K562 (cell line): ENCODE data around the gene ENDOD1. TPM values are rescaled to one million over a fixed set of nuclear protein-coding genes. Genes with fewer than 3 reads are reported as not detected.

Experiments used
- ARHGAP35 ChIP-seq: fragments of 450-650 bp; IDR thresholded peaks from 2 replicates; pipeline ENCODE4 v1.6.1; 2018; ENCODE audit not compliant: partially characterized antibody
- BDP1 ChIP-seq: IDR thresholded peaks from 3 replicates; pipeline ENCODE4 v1.6.1; 2011; ENCODE audit not compliant: insufficient read length, insufficient read depth
- BRD4 ChIP-seq: fragments of 200-600 bp; sonication (generic); IDR thresholded peaks from 2 replicates; pipeline ENCODE4 v1.6.1; 2017; ENCODE audit warnings: inconsistent platforms
- FOXJ2 ChIP-seq: fragments of 200-800 bp; sonication (Bioruptor generic); IDR thresholded peaks from 2 replicates; pipeline ENCODE4 v1.6.1; 2016; ENCODE audit warnings: missing genetic modification characterization, missing compliant biosample characterization
- NONO ChIP-seq, 2 experiments: fragments of 200-400 bp in 1 of 2; fragments of 450-650 bp in 1 of 2; formaldehyde crosslinking in 1 of 2; IDR thresholded peaks; 2 replicates each; pipeline ENCODE4 v1.6.1; 2017; ENCODE audit warnings: low read depth in 2 of 2, mild to moderate bottlenecking in 2 of 2, moderate library complexity in 2 of 2, low read length in 1 of 2
- PHF21A ChIP-seq: fragments of 450-650 bp; IDR thresholded peaks from 2 replicates; pipeline ENCODE4 v1.6.1; 2017; ENCODE audit warnings: low read depth, borderline replicate concordance
- RNF219 ChIP-seq: fragments of 250-450 bp; sonication (Bioruptor Pico); IDR thresholded peaks from 2 replicates; pipeline ENCODE4 v1.5.0; 2022; ENCODE audit warnings: mild to moderate bottlenecking
- SIN3A ChIP-seq, 2 experiments: fragments of 150-350 bp in 1 of 2; IDR thresholded peaks; 2 replicates each; pipeline ENCODE4 v1.6.1; 2011 to 2016; ENCODE audit warnings: borderline replicate concordance in 2 of 2, low read depth in 2 of 2, low read length in 2 of 2, mild to moderate bottlenecking in 2 of 2, moderate library complexity in 2 of 2; ENCODE audit not compliant: control insufficient read depth in 1 of 2
- SMARCA4 ChIP-seq: fragments of 450-650 bp; IDR thresholded peaks from 2 replicates; pipeline ENCODE4 v1.6.1; 2016
- TAF7 ChIP-seq: fragments of 450-650 bp; IDR thresholded peaks from 2 replicates; pipeline ENCODE4 v1.6.1; 2016; ENCODE audit warnings: missing genetic modification characterization, missing compliant biosample characterization
- TBP ChIP-seq: optimal IDR thresholded peaks from 2 replicates; pipeline ENCODE3; 2011; ENCODE audit warnings: low read depth, low read length, improper control_type of control experiment
- TFAP4 ChIP-seq: sonication (generic); formaldehyde crosslinking; IDR thresholded peaks from 2 replicates; pipeline ENCODE4 v1.8.0; 2022; ENCODE audit warnings: missing genetic modification reagents, mild to moderate bottlenecking, moderate library complexity, borderline replicate concordance
- TRIM24 ChIP-seq, 2 experiments: fragments of 450-650 bp; IDR thresholded peaks; 2 replicates each; pipeline ENCODE4 v1.6.1; 2016
- ZBED1 ChIP-seq: IDR thresholded peaks from 2 replicates; pipeline ENCODE4 v1.6.1; 2014
- ZBTB5 ChIP-seq: fragments of 450-650 bp; IDR thresholded peaks from 2 replicates; pipeline ENCODE4 v1.6.1; 2017; ENCODE audit warnings: antibody characterized with exemption
- ZFP1 ChIP-seq: fragments of 450-650 bp; formaldehyde crosslinking; IDR thresholded peaks from 2 replicates; pipeline ENCODE4 v1.4.0; 2020; ENCODE audit warnings: mild to moderate bottlenecking, mixed read lengths
- ZNF717 ChIP-seq: fragments of 250-450 bp; sonication (Bioruptor Pico); IDR thresholded peaks from 2 replicates; pipeline ENCODE4 v1.5.0; 2021
- ZNF766 ChIP-seq: fragments of 200-800 bp; sonication (Bioruptor generic); conservative IDR thresholded peaks from 2 replicates; pipeline ENCODE4 v1.6.1; 2016; ENCODE audit warnings: missing genetic modification characterization, missing compliant biosample characterization
- polyA plus RNA-seq, 8 experiments: library from polyadenylated mRNA; depleted of rRNA in 4 of 8; stranded (reverse) in 5 of 8; unstranded in 3 of 8; fragments of >200 nt; fragmentation: Nextera tagmentation in 2 of 8; fragmentation: Illumina TruSeq in 1 of 8; extraction: Ambion mirVana in 2 of 8; extraction: Trizol in 1 of 8; gene quantifications; 2 replicates each; pipeline versions ENCODE4 v1.2.1 to v1.2.3, GENCODE V29; 2011 to 2014; ENCODE audit warnings: inconsistent platforms in 1 of 8, missing spikeins in 1 of 8
- total RNA-seq, 7 experiments: library from RNA; depleted of rRNA in 6 of 7; stranded (reverse); fragments of >200 nt in 6 of 7; fragmentation: Illumina TruSeq in 2 of 7; extraction: Trizol in 2 of 7; gene quantifications; 2 replicates each; pipeline versions ENCODE4 v1.2.1 to v1.2.3, GENCODE V29; 2011 to 2021; ENCODE audit warnings: low replicate concordance in 1 of 7
- TF ChIP-seq, protein P1 (sequence below): fragments of 250-450 bp; sonication (Bioruptor Pico); IDR thresholded peaks from 2 replicates; pipeline ENCODE4 v1.5.0; 2020; ENCODE audit warnings: mild to moderate bottlenecking, borderline replicate concordance
- TF ChIP-seq, protein P2 (sequence below): fragments of 450-650 bp; conservative IDR thresholded peaks from 2 replicates; pipeline ENCODE4 v1.6.1; 2016; ENCODE audit warnings: missing genetic modification characterization, low read depth, mild to moderate bottlenecking, missing compliant biosample characterization, moderate library complexity

ENDOD1 gene
- total and polyA plus RNA-seq, 9 of the 15 experiments (the other 6 are each of a cell fraction or from before 2014, with no cell fraction given) = 4.2 to 11.8 (median 9.3) TPM

DNA sequence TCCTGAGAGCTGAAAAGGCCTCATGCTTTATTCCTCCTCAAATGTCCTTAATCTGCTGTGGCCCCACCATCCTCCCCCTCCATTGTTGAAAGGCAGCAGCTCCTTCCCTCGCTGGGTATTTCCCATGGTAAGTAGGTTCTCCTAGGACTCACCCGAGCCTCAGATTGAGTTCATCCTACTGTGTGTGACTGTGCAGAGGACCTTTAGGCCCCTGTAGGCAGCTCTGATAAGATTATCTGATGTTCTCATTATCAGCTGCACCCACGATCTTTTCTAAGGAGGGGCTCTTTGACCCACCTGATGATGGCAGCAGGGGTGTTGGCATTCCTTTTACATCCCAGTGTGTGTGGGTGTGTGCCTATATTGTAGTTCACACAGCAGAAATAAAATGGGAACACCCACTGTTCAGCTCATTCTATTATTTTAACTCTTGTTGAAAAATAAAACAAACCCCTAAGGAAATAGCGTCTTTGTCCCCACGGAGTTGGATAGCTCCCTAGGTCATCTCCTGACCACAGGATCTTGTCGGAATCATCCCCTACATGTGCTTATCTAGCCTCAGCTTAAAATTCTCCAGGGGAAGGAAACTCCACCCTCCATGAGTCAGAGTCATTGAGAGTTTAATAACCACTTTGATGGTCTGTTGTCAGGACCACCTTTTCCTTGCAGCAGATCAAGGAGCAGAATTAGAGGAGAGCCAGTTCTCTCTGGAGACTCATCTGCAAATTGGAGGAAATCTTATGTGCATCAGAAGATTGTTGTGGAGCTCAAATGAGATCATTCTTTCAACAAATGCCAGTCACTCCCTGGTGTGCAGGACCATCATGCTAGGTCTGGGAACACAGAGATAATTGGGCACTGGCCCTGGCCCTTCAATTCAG lies 19.3 kb downstream of the ENDOD1 start (continued):
- TF ChIP-seq BRD4 = no peak
- TF ChIP-seq TBP = no peak
- no peak for TF ChIP-seq ZBED1
- TF ChIP-seq ZBTB5 = no peak
- no peak; the same call in 1 of the 2 replicates for TF ChIP-seq ZNF766 (CRISPR knock-in tag)
- 0 out of 4 replicates have a peak, but pooled peaks of 1 of the 2 experiments have one; percentile 26 for TF ChIP-seq NONO (IDR thresholded peaks at IDR 0.05; ENCODE audit: low read depth in 2 of 2, low read length in 1 of 2)
- peak; percentile 48; the same call in 1 of the 2 replicates for TF ChIP-seq PHF21A
- no peak for TF ChIP-seq SIN3A (IDR thresholded peaks at IDR 0.05; ENCODE audit: borderline replicate concordance in 2 of 2, control insufficient read depth in 1 of 2, low read depth in 2 of 2, low read length in 2 of 2)
- no peak for TF ChIP-seq RNF219 (CRISPR knock-in tag)
- TF ChIP-seq FOXJ2 (tag) = no peak
- peak; percentile 53 to 64; a peak in 2 of 4 replicates for TF ChIP-seq TRIM24 (IDR thresholded peaks at IDR 0.05)
- TF ChIP-seq, protein P1, sequence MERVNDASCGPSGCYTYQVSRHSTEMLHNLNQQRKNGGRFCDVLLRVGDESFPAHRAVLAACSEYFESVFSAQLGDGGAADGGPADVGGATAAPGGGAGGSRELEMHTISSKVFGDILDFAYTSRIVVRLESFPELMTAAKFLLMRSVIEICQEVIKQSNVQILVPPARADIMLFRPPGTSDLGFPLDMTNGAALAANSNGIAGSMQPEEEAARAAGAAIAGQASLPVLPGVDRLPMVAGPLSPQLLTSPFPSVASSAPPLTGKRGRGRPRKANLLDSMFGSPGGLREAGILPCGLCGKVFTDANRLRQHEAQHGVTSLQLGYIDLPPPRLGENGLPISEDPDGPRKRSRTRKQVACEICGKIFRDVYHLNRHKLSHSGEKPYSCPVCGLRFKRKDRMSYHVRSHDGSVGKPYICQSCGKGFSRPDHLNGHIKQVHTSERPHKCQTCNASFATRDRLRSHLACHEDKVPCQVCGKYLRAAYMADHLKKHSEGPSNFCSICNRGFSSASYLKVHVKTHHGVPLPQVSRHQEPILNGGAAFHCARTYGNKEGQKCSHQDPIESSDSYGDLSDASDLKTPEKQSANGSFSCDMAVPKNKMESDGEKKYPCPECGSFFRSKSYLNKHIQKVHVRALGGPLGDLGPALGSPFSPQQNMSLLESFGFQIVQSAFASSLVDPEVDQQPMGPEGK (CRISPR knock-in tag) = no peak
- TF ChIP-seq ARHGAP35 = no peak
- TF ChIP-seq TFAP4 (CRISPR knock-in tag) = no peak; the same call in 1 of the 2 replicates
- TF ChIP-seq SMARCA4 = peak; percentile 97
- no peak for TF ChIP-seq ZNF717 (CRISPR knock-in tag)
- no peak for TF ChIP-seq ZFP1 (CRISPR knock-in tag)
- TF ChIP-seq BDP1 = no peak
- TF ChIP-seq, protein P2, sequence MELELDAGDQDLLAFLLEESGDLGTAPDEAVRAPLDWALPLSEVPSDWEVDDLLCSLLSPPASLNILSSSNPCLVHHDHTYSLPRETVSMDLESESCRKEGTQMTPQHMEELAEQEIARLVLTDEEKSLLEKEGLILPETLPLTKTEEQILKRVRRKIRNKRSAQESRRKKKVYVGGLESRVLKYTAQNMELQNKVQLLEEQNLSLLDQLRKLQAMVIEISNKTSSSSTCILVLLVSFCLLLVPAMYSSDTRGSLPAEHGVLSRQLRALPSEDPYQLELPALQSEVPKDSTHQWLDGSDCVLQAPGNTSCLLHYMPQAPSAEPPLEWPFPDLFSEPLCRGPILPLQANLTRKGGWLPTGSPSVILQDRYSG = no peak
- TF ChIP-seq TAF7 (tag) = no peak
